Endothelial cell of umbilical vein (primary cell): ENCODE data around the gene LRTM2. TPM values are rescaled to one million over a fixed set of nuclear protein-coding genes. Genes with fewer than 3 reads are reported as not detected.

Experiments
- BruUV-seq: library from RNA; stranded (reverse); fragments of 400-500 nt; replicated peaks from 2 replicates; lab custom pipeline; 2021; lab: Mats Ljungman, UMichigan
- CTCF ChIA-PET: fragments of 300-600, 350-600 bp; sonication (Branson Sonifier 250); formaldehyde crosslinking; loops from one replicate; lab custom pipeline; 2021; ENCODE audit warnings: antibody characterized with exemption, inconsistent platforms; lab: Charles Lee
- POLR2A ChIA-PET: fragments of 300-600, 350-600 bp; sonication (Branson Sonifier 250); formaldehyde crosslinking; loops from one replicate; lab custom pipeline; 2021; ENCODE audit warnings: antibody characterized with exemption, inconsistent platforms; lab: Charles Lee
- DNase-seq: peaks from one replicate; pipeline ENCODE4 v3.0.0-alpha.2; 2011; ENCODE audit warnings: low read depth, low spot score
- FAIRE-seq: peaks from 2 replicates; lab custom pipeline; 2011; peaks lifted over from hg19 to GRCh38; lab: Jason Lieb, UNC
- H2AFZ ChIP-seq: 2 replicates; pipeline ENCODE4 v1.6.0; 2012; ENCODE audit warnings: low read depth, low read length, control low read depth, inconsistent platforms
- H3K27ac ChIP-seq: 2 replicates; pipeline ENCODE4 v1.5.1; 2011; ENCODE audit warnings: low read depth, mild to moderate bottlenecking, control low read depth, low read length, moderate library complexity; ENCODE audit not compliant: insufficient read depth
- H3K27me3 ChIP-seq, 2 experiments: 2 replicates each; pipeline versions ENCODE4 v1.6.0 to v1.6.1; 2011; ENCODE audit warnings: low read length in 2 of 2, mixed read lengths in 1 of 2; ENCODE audit not compliant: control insufficient read depth in 2 of 2, insufficient read depth in 2 of 2
- H3K36me3 ChIP-seq, 2 experiments: 2 replicates in 1 of 2; 3 replicates in 1 of 2; pipeline ENCODE4 v1.5.1; 2011; ENCODE audit warnings: low read length in 2 of 2, mild to moderate bottlenecking in 1 of 2, moderate library complexity in 1 of 2; ENCODE audit not compliant: control insufficient read depth in 2 of 2, insufficient read depth in 2 of 2; ENCODE audit errors: extremely low read depth in 1 of 2
- H3K4me1 ChIP-seq: 3 replicates; pipeline ENCODE4 v1.5.1; 2011; ENCODE audit warnings: mild to moderate bottlenecking, low read length; ENCODE audit not compliant: control insufficient read depth, insufficient read depth; ENCODE audit errors: extremely low read depth
- H3K4me2 ChIP-seq: 2 replicates; pipeline ENCODE4 v1.6.1; 2011; ENCODE audit warnings: low read length, control low read depth, mixed read lengths; ENCODE audit not compliant: insufficient read depth
- H3K4me3 ChIP-seq, 3 experiments: fragments of 200-600 bp in 1 of 3; sonication (generic), shearing (Covaris generic) in 1 of 3; replicated peaks in 1 of 3; 2 replicates each; pipeline ENCODE4 v1.5.1; 2011 to 2016; ENCODE audit warnings: control low read depth in 3 of 3, low read length in 3 of 3, mild to moderate bottlenecking in 2 of 3, inconsistent platforms in 1 of 3, low read depth in 1 of 3, moderate library complexity in 1 of 3; ENCODE audit not compliant: insufficient read depth in 1 of 3
- H3K79me2 ChIP-seq: 2 replicates; pipeline ENCODE4 v1.6.0; 2012; ENCODE audit warnings: low read length, inconsistent platforms; ENCODE audit not compliant: control insufficient read depth, insufficient read depth
- H3K9ac ChIP-seq: replicated peaks from 2 replicates; pipeline ENCODE3; 2011; ENCODE audit warnings: low read length, control low read depth; ENCODE audit not compliant: insufficient read depth; ENCODE audit errors: extremely low read depth
- H3K9me1 ChIP-seq: replicated peaks from 3 replicates; pipeline ENCODE4 v1.6.0; 2011; ENCODE audit warnings: mild to moderate bottlenecking, low read length; ENCODE audit not compliant: control insufficient read depth, insufficient read depth; ENCODE audit errors: extremely low read depth
- H3K9me3 ChIP-seq: replicated peaks from 2 replicates; pipeline ENCODE4 v1.5.1; 2012; ENCODE audit warnings: low read length, inconsistent platforms; ENCODE audit not compliant: control insufficient read depth, insufficient read depth
- H4K20me1 ChIP-seq: replicated peaks from 2 replicates; pipeline ENCODE3; 2011; ENCODE audit warnings: mild to moderate bottlenecking, low read length; ENCODE audit not compliant: control insufficient read depth, insufficient read depth; ENCODE audit errors: extremely low read depth
- EZH2 ChIP-seq: IDR thresholded peaks from 2 replicates; pipeline ENCODE4 v1.6.1; 2012; ENCODE audit warnings: borderline replicate concordance, low read depth, mild to moderate bottlenecking, moderate library complexity, low read length, inconsistent platforms; ENCODE audit not compliant: severe bottlenecking
- FOS ChIP-seq: IDR thresholded peaks from 2 replicates; pipeline ENCODE4 v1.6.1; 2011; ENCODE audit warnings: mild to moderate bottlenecking, low read length, moderate library complexity, borderline replicate concordance; ENCODE audit not compliant: insufficient read depth
- JUN ChIP-seq: IDR thresholded peaks from 2 replicates; pipeline ENCODE4 v1.6.1; 2011; ENCODE audit warnings: borderline replicate concordance, low read depth; ENCODE audit not compliant: insufficient read length, insufficient read depth
- MYC ChIP-seq: IDR thresholded peaks from one replicate; pipeline ENCODE4 v1.6.1; 2011; ENCODE audit warnings: mild to moderate bottlenecking, low read depth, low read length
- POLR2A ChIP-seq: IDR thresholded peaks from 2 replicates; pipeline ENCODE4 v1.6.1; 2012; ENCODE audit warnings: low read depth, mild to moderate bottlenecking, control low read depth, low read length
- dilution Hi-C: fragments of 300-500 bp; cut with MboI; formaldehyde crosslinking; loops from one replicate; pipeline ENCODE4 v1.15.0; 2019; ENCODE audit warnings: low sequenced_read_pairs; ENCODE audit not compliant: extremely low pct_ligation_motif_present
- intact Hi-C: fragments of 100-400 bp; cut with micrococcal nuclease; formaldehyde crosslinking; loops from one replicate; pipeline ENCODE4 v1.10.0; 2022
- polyA plus RNA-seq, 4 experiments: library from polyadenylated mRNA; depleted of rRNA in 3 of 4; stranded (reverse) in 3 of 4; unstranded in 1 of 4; fragments of >200 nt; gene quantifications; 2 replicates each; pipeline versions ENCODE4 v1.2.1 to v1.2.3, GENCODE V29; 2011 to 2012; ENCODE audit warnings: missing spikeins in 1 of 4
- total RNA-seq: library from RNA; stranded (reverse); gene quantifications from 2 replicates; pipeline ENCODE4 v1.2.3, GENCODE V29; 2021
- TF ChIP-seq, protein P1 (sequence below), 2 donors: IDR thresholded peaks; 1 replicate in 1 of 2; 2 replicates in 1 of 2; pipeline ENCODE4 v1.5.1; 2011; ENCODE audit warnings: low read length in 2 of 2, mild to moderate bottlenecking in 2 of 2, moderate library complexity in 2 of 2, control low read depth in 1 of 2, inconsistent platforms in 1 of 2, low read depth in 1 of 2; ENCODE audit not compliant: insufficient read depth in 1 of 2; ENCODE audit errors: extremely low read depth in 1 of 2

Gene LRTM2
- total and polyA plus RNA-seq, 2 donors (not counting 3 experiments of a cell fraction or from before 2014, with no cell fraction given) = not detected

DNA sequence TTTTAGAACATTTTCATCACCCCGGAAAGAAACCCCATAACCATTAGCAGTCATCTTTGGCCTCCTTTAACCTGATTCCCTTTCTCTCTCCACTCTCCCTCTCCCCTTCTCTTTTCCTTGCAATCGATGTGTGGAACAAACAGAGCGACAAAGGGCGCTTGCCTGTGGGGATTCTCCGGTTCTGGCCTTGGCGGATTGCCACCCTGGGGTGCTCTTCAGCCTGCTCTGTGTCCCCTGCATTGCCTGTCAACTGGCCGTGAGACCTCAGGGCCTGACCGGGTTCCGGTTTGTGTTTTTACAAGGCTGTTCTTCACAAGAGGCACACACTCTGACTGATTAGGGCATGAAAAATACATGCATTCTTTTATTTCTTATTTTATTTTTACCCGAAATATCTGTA, 27.8 kb downstream of the LRTM2 start:
- Histone ChIP-seq H2AFZ (no peak overlapping the region), H3K4me2 (no peak overlapping the region)
- dilution Hi-C loops = no loop called here

DNA sequence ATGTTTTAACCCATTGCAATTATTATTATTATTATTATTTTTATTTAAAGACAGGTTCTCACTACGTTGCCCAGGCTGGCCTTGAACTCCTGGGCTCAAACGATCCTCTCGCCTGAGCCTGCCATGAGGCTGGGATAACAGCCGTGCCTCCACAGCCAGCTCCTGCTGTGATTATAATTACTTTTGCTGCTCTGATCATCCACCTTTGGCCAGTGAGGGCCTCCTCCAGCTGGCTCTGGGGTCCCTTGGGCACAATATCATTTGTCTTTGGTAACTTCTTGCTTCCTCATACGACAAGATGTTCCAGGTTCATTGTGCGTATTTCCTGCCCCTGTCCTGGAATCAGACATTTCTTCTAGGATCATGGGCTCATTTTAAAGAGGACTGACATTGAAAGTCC, 28.4 kb downstream of the LRTM2 start:
- H3K27ac ChIP-seq = no peak overlapping the region
- no peak overlapping the region for H3K4me3 ChIP-seq
- ChIA-PET CTCF (no interaction called here), POLR2A (no interaction called here)
- H3K9me1 ChIP-seq = no peaks in the 10 kb centered on the region
- intact Hi-C loops = no loop called here
- dilution Hi-C loops = no loop called here
- TF ChIP-seq EZH2 (no peak), FOS (no peak)
- peaks cover 0 to 5% of the 10 kb centered on the region in 2 experiments for H3K27me3 ChIP-seq
- no peak overlapping the region for H3K9ac ChIP-seq
- H3K36me3 ChIP-seq = no peaks in the 10 kb centered on the region
- H3K4me1 ChIP-seq = no peaks in the 10 kb centered on the region
- no TSS peak for BruUV-seq
- DNase-seq (no peak), FAIRE-seq (no peak)
- H3K4me2 ChIP-seq = no peak overlapping the region
- no peaks in the 10 kb centered on the region for H3K9me3 ChIP-seq
- H2AFZ ChIP-seq = no peak overlapping the region
- no peaks in the 10 kb centered on the region for H3K79me2 ChIP-seq
- H4K20me1 ChIP-seq = no peaks in the 10 kb centered on the region

More for the DNA sequence above, 27.8 kb downstream of the LRTM2 start:
- Histone ChIP-seq H3K4me3 (no peak overlapping the region), H4K20me1 (no peaks in the 10 kb centered on the region), H3K9me1 (no peaks in the 10 kb centered on the region), H3K27ac (no peak overlapping the region), H3K79me2 (no peaks in the 10 kb centered on the region), H3K36me3 (no peaks in the 10 kb centered on the region), H3K4me1 (no peaks in the 10 kb centered on the region), H3K9ac (no peak overlapping the region), H3K27me3 (peaks cover 0 to 5% of the 10 kb centered on the region in 2 experiments), H3K9me3 (no peaks in the 10 kb centered on the region)
- TF ChIP-seq EZH2 (no peak), POLR2A (no peak), JUN (no peak), MYC (no peak)
- TF ChIP-seq, protein P1, sequence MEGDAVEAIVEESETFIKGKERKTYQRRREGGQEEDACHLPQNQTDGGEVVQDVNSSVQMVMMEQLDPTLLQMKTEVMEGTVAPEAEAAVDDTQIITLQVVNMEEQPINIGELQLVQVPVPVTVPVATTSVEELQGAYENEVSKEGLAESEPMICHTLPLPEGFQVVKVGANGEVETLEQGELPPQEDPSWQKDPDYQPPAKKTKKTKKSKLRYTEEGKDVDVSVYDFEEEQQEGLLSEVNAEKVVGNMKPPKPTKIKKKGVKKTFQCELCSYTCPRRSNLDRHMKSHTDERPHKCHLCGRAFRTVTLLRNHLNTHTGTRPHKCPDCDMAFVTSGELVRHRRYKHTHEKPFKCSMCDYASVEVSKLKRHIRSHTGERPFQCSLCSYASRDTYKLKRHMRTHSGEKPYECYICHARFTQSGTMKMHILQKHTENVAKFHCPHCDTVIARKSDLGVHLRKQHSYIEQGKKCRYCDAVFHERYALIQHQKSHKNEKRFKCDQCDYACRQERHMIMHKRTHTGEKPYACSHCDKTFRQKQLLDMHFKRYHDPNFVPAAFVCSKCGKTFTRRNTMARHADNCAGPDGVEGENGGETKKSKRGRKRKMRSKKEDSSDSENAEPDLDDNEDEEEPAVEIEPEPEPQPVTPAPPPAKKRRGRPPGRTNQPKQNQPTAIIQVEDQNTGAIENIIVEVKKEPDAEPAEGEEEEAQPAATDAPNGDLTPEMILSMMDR (IDR thresholded peaks at IDR 0.05; ENCODE audit: extremely low read depth in 1 of 2, insufficient read depth in 1 of 2, low read depth in 1 of 2, low read length in 2 of 2) = no peak
- no peak for DNase-seq
- ChIA-PET POLR2A (no interaction called here), CTCF (interaction anchor here (1.7 kb wide), 1 partner anchor 92 kb away, joined by 4 read pairs; no protein-coding TSS in a partner anchor)
- intact Hi-C loops = no loop called here
- BruUV-seq = no TSS peak
- FAIRE-seq = no peak
